ENCODE data around the gene LRATD1.
"Not testable (repeated sequence)": the region's sequence is repeated elsewhere in the genome, so short reads cannot be mapped to it uniquely, and the experiment has no call there.

The LRATD1 gene, protein sequence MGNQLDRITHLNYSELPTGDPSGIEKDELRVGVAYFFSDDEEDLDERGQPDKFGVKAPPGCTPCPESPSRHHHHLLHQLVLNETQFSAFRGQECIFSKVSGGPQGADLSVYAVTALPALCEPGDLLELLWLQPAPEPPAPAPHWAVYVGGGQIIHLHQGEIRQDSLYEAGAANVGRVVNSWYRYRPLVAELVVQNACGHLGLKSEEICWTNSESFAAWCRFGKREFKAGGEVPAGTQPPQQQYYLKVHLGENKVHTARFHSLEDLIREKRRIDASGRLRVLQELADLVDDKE

DNA sequence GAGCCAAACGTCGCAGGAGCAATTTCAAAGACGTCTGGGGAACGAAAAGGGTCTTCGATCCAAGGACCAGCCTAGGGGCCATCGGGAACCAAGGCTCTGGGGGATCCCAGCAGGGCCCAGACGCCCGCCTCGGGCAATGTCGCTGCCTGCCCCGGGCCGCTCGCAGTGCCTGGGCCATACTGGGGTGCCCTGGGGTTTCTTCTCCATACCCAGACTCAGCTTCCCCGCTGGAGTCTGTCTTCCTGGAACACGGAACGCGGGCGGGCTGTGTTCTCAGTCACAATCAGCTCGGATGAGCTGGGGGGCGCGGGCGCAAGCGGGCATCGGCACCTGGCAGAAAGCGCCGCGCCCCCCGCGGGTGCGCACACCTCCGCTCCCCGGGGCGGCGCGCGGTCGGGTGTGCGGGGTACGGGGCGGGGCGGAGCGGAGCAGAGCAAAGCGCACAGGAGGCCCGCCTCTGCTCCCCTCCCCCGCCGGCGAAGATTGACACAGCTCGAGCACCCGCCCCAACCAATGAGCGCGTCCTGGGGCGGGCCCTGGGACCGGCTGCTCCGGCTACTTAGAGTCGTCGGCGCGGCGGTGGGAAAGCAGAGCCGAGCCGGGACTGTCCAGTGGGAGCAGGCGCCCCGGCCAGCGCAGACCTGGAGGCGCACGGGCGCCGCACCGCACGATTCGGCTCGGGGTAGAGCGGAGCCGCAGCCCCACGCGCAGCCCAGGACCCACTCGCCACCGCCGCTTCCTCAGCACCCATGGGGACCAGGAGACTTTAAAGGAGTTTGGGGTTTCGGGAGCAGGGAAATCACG is at the start of gene LRATD1:
TSS of gene LRATD1 (plus strand) at position 585 of the 804 bp plus-strand sequence. CDS start 1,263 bp downstream, outside the sequence.
- DNase-seq: peak; percentile 95

- no peak for DNase-seq
Observed at GRCh38 chr2:14583059-14583458, 49.5 kb upstream of the LRATD1 start.

GRCh38 chr2:14583802-14584201 is 48.7 kb upstream of the LRATD1 start:
- DNase-seq: no peak

DNA sequence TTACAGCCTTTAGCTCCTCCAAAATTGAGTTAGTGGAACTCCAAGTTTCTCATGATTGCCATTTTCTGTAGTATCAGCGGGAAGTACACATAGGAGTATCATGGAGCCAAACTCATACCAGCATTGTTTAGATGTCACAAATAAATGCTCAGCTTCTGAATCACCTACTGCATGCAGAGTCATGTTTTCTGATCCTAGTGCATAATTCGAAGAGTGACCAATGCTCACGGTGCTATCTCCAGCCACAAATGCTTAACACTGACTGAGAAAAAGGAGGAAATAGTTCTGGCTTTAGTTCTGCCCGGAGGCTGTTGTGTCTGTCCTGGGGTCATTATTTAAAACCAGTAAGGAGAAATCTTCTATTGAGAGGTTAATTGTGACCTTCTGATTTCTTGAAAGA is 45.4 kb upstream of the LRATD1 start:
- no peak for DNase-seq

DNA sequence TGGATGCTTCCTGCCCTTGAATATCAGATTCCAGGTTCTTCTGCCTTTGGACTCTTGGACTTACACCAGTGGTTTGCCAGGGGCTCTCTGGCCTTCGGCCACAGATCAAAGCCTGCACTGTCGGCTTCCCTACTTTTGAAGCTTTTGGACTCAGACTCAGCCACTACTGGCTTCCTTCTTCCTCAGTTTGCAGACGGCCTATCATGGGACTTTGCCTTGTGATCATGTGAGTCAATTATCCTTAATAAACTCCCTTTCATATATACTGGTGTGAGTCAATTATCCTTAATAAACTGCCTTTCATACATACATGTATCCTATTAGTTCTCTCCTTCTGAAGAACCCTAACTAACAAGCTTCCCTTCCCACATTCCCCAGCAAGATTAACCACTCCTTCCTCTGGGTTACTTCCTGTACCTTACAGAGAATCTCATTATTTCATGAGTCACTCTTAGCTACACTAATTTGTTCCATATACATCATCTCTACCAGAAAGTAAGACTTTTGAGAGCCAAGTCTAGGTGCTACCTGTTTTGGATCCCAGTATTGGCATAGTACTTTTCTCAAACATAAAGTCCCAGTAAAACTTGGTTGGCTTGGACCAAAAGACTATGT is 31.3 kb upstream of the LRATD1 start:
- no peak for DNase-seq

DNA sequence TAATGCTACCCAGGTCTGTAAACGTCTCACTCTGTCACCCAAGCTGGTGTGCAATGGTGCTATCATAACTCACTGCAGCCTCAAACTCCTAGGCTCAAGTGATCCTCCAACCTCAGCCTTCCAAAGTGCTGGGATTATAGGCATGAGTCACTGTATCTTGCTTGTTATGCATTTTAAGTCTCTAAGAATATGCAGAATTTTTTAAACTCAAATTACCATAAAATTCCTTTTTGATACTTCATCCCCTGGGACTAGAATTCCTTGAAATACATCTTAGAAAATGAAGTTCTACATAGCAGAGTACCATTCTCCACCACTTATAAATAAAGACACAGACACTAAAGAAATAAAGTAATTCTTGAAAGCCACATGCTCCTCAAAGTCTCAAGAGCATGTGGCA is 30.2 kb upstream of the LRATD1 start:
- no peak for DNase-seq

GRCh38 chr2:14603676-14604075 is 28.8 kb upstream of the LRATD1 start:
- DNase-seq: no peak

GRCh38 chr2:14608245-14608644 is 24.3 kb upstream of the LRATD1 start:
- no peak for DNase-seq

DNA sequence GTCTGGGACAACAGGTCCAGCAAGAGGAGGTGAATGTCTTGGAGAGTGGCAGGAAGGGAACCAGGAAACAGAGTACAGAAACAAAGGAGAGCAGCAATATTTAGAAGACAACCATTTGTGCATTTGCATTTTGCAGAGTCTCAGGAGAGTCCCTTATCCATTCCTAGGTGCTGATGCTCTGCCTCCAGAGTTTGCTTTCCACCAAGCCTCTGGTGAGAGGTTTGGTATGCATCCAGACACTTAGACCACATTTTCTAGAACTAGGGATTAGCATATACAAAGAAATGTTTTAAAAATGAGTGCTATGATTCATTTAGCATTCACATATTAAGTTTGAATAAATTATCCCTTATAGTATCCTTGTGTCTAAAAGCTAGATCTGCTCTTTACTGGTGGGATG is 18.5 kb upstream of the LRATD1 start:
- DNase-seq: no peak

DNA sequence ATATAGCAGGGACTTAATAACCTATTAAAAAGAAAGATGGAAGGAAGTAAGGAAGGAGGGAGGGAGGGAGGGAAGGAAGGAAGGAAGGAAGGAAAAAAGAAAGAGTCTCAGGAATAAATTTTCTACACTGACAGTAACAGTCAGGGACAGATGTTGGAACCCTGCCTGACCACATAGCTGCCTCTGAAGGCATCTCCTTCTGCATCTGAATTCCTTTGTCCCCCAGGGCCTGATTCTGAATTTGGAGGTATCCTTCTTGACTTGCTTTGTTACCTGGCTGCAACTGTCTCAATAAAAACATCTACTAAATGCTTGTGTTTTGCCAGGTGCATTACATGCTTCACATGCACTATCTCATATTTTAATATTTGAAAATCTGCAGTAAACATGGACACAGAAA is 17.4 kb upstream of the LRATD1 start:
- DNase-seq: no peak

- no peak for DNase-seq
Observed at GRCh38 chr2:14615760-14616159, 16.8 kb upstream of the LRATD1 start.

- no peak for DNase-seq
Observed at GRCh38 chr2:14616342-14616741, 16.2 kb upstream of the LRATD1 start.

DNA sequence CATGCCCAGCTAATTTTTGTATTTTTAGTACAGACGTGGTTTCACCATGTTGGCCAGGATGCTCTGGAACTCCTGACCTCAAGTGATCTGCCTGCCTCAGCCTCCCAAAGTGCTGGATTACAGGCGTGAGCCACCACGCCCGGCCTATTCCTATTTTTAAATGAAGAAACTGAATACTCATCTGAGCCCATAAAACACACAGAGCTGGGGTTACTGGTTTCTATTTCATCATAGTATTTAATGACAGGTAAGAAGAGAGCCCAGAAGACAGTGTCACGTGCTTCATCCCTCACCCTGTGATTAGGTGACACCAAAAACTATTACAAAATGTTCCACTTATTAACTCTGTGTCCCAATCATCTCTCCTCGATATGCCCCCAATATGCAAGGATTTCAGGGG is 15.6 kb upstream of the LRATD1 start:
- no peak for DNase-seq

DNA sequence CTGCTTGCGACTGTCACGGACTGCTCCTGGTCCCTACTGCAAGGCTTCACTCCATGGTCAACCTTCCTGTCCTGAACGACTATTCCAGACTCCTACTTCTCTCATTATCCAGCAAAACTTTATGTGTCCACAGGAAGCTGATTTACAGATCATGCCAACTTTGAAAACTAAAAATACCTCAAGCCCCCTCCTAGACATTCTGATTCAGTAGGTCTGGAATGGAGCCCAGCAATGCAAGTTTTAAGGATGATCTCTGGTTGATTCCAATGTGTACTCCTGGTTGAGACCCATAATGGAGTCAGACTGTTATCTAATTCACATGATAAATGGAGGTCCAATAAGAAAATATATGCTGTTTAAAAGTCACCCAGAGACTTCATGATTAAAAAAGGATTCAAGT is 13.1 kb upstream of the LRATD1 start:
- DNase-seq: no peak

DNA sequence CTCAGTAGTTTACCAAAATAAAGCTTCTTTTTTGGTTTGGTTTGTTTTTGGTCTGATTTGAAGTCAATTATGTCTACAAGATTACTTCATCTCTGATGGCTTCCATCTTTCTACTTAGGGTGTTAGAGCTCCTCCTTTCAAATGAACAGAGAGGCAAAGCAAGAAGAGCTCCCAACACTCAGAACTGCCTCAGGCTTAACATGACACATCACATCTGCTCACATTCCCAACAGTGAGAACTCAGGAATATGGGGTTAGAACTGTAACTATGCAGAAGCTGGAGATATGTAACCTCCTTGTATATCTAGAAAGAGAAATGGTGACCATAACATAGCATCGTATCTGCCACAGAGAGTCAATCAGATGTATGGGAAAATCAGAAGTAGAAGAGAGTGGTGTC is 11.4 kb upstream of the LRATD1 start:
- no peak for DNase-seq

DNA sequence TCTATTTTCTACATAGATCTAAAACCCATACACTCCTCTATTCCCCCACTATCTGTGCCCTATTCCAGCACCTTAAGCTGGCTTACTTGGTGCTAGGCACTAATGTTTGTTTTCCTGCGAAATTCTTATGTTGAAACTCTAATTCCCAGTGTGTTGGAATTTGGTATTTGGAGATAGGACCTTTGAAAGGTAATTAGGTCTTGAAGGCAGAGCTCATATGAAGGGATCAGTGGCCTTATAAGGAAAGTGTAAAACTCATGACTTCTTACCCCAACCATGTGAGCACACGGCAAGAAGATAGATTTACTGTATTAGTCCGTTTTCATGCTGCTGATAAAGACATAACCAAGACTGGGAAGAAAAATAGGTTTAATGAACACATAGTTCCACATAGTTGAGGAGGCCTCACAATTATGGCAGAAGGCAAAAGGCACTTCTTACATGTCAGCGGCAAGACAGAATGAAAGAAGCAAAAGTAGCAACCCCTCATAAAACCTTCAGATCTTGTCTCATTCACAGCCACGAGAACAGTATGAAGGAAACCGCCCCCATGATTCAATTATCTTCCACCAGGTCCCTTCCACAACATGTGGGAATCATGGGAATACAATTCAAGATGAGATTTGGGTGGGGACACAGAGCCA is 10.5 kb upstream of the LRATD1 start:
- no peak for DNase-seq

DNA sequence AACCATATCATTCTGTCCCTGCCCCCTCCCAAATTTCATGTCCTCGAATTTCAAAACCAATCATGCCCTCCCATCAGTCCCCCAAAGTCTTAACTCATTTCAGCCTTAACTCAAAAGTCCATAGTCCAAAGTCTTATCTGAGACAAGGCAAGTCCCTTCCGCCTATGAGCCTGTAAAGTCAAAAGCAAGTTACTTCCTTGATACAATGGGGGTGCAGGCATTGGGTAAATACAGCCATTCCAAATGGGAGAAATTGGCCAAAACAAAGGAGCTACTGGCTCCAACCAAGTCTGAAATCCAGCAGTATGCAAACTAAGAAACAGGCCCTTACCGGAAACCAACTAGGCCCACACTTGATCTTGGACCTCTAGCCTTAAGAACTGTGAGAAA is 10.0 kb upstream of the LRATD1 start:
- not testable (repeated sequence) for DNase-seq

DNA sequence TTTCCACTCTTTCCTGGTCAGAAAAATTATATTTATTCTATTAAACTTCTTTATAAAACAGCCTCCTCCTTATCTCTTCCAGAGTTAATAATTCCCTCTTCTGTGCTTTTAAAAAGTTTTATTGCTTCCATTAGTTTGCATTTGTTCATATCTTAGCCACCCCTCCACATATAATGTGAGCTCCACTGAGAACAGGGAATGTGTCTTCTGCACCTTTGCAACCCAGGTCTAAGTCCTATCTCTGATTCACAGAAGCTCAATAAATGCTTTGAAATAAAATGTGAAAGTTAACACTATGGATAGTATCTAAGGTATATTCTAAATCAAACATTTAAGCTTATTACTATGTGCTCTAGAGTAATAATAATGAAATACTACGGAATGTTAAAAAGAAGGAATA is 9.3 kb upstream of the LRATD1 start:
- DNase-seq: no peak

- peak; percentile 78 for DNase-seq
Observed at GRCh38 chr2:14626873-14627272, 5.6 kb upstream of the LRATD1 start.

GRCh38 chr2:14628901-14629300 is 3.6 kb upstream of the LRATD1 start:
- DNase-seq: no peak

GRCh38 chr2:14631406-14632040 is 994 bp upstream of the LRATD1 start:
- peak; percentile 39 for DNase-seq

DNA sequence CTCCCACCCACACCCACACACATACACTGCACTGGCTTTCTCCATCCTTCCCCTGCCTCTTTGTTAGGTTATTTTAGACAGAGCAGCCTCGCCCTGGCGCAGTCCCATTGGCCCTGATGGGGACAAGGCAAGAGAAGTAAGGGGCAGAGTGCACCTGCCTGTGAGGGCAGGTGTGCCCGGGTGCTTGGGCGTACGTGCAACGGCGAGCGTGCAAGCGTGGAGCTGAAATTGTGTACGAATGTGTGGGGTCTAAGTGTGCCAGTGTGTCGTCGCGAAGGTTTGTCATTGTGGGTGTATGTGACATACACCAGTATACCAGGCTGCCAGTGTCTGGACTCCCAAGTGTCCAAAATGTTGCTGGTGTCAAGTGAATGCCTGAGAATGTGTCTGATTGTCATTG is 544 bp downstream of the LRATD1 start:
- DNase-seq: peak; percentile 74
